GM18861 (cell line): ENCODE measurements around the gene CACNA2D1.
"Not testable (repeated sequence)": the region's sequence is repeated elsewhere in the genome, so short reads cannot be mapped to it uniquely, and the experiment has no call there.

Experiments used
- ATAC-seq: cut with Tn5 transposase; IDR thresholded peaks from one replicate; pipeline ENCODE4 v1.9.1; 2021; ENCODE audit not compliant: unreplicated experiment

CACNA2D1 gene

DNA sequence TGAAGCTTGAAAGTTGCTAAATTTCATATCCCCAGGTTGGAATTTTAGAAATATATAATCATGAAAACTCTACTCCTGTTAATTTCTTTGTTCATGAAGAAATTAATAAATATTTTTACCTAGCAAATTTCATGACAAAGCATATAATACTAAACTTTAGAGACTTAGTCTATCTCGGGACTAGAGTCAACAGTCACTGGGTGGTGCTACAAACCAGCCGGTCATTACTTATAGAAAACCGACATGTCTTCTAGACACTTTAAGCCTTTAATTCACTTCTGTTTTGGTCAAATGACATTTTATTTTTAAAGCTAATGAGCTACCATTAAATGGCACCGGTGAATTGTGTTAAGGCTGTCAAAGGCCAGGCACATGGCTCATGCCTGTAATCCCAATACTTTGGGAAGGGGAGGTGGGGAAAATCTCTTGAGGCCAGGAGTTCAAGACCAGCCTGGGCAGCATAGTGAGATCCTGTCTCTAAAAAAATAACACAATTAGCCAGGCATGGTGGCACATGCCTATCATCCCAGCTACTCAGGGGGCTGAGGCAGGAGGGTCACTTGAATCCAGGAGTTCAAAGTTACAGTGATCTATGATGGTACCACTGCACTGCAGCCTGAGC lies 270.1 kb downstream of the CACNA2D1 start:
- ATAC-seq, result no peak

DNA sequence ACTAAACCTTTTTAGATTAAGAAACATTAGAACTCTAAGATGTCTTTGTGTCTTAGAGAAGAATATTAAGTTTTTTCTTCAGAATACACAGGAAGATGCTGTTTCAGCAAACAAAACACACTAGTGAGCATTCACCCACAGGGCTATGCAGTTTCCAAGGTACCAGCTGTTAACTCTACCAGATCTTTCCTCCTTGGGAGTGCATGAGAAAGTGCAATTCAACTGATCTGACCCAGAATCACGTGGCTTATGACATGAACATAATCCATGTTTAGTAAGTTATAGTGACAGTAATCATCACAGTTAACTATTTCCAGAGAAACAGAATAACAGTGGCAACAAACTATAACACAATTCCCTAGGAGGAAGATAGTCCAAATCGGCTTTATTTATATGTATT lies 270.7 kb downstream of the CACNA2D1 start:
- ATAC-seq, result no peak

DNA sequence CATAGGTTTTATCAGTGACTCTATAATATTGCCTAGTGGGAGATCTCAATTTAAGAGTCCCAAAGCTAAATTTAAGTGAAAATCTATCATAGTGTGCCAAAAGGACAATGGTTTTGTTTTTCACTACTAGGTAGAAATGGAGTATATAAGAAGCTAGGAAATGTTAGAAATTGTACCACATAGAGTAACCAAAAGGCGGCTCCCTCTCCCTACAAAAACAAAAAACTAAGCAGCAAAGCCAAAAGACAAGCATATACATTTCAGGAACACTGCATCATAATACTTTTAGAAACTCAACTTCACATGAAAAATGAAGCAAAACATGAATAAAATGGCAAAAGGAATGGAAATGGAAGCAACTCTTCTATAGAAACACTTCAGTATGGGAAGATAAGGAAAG lies 271.6 kb downstream of the CACNA2D1 start:
- ATAC-seq, result no peak

DNA sequence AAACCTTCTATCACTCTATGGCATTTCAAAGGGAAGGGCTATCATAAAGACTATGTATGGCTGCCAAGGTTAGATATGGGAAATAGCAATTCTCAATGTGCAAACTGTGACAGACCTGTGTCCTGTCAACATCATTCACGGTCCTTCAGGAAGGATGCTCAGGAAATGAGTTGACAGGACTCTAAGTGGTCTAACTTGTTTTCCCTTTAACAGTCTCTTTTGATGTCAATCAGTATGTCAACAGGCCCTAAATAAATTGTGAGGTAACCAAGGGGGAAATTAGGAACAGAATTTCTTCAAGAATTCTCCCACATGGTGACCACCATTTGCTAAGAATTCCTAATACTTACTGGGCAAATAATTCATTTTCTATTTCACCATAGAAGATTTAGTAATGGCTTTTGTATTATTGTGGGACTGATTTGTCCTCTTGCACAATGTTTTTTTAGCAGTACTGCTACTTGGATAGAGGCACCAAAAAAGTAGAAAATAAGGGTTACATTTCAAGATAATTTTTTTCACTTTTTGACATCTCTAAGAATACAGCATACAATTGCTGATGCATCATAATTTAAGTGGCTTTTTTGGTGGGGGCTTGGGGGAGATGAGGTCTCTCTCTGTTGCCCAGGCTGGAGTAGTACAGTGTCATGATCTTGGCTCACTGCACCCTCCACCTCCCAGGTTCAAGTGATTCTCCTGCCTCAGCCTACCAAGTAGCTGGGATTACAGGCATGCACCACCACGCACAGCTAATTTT lies 275.8 kb downstream of the CACNA2D1 start:
- no peak for ATAC-seq

DNA sequence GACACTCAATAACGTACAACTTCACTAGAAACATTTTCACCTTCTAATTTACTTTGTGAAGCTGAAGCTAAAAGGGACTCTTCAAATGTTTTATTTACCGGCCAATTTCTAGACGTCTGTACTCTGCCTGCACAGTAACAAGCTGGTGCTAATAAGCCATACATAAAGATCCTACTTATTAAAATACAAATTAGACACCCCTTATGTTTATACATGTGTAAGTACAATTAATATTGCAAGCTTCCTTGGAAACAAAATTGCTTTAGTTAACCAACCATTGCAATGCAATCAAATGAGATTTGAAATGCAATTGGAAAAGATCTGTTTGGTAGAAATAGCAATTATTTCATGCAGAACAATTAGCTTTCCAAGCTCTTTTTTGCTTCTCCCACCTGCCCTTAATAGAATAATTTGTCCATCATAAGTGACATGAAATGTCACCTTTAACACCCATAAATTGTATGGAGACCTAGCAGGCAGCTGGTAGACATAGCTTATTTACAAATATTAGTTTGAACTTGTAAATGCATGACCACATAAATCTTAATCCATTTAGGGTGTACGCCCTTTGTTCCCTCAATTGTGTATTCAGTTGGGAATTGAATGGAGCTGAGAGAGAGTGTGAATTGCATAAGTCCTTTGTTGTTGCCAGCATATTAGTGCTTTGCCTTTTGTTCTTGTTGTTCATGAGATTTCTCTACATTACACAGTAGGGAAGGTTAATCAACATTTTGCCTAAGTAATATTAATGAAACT lies 277.1 kb downstream of the CACNA2D1 start:
- no peak for ATAC-seq

DNA sequence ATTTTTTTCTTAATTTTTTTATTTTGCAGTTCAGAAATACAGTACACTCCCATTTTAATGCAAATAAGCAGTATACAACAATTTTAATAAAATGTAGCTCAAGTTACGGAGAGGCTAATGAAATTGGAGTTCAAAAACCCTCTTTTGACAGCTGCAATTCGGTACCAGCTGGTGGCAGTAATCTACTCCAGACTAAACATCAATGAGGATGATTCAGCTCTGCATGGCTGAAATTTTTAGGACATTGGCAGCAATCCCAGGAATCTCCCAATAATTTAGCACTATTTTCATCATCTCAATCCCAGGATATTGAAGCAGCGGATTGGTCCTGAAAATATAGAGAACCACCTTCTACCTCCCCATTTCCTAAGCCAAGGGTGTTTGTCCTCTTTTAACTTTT lies 278.8 kb downstream of the CACNA2D1 start:
- no peak for ATAC-seq

DNA sequence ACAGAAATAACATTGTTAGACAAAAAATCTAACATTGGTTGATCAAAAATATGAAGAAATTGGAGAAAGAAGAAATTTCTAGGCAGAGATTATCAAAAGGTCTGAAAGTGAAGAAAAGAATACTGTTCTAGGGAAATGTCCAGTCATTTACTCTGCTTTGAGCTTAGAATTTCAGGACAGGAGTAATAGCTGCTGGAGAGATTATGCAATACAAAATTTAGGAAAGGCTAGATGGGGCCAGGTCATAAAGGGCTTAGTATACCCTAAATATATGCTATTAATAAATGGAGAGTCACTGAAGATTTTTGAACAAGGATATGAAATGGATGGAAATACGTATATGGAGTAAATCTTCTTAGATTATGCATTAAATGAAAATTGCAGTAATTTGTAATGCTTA lies 279.2 kb downstream of the CACNA2D1 start:
- no peak for ATAC-seq

DNA sequence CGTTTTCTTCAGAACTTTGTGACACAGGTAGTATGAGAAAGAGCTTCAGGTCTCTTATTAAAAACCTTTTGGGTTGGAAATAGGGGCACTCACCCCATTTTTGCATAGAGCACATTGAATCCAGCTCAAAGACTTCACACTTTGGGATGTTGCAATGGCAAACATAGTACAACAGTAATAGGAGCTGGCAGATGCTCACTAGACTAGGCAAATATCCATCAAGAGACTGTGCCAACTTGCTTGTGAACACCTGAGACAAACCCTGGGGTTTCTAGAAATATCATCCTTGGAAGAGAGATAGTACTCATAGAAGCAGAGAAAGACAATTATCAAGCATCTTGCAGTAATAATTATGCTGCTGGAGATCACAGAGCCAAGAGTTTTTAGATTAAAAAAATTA lies 280.0 kb downstream of the CACNA2D1 start:
- ATAC-seq, result no peak

DNA sequence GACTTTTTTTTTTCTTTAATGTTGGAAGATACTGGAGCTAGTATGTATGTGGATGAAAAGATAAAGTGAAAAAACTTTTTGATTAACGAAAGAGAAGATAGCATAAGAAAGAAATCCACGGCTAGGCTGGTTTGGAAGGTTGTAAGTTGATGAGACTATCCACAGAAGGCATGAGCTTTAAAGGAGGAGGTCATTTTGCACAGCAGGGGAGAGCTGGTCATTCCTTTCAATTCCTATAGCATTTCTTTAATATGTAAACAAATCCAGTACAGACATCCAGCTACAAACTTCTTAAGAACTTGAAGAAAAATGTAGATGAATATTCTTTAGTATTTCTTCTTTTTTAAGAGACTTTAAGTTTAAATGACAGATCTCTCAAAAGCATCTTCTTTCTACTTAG lies 281.3 kb downstream of the CACNA2D1 start:
- no peak for ATAC-seq

DNA sequence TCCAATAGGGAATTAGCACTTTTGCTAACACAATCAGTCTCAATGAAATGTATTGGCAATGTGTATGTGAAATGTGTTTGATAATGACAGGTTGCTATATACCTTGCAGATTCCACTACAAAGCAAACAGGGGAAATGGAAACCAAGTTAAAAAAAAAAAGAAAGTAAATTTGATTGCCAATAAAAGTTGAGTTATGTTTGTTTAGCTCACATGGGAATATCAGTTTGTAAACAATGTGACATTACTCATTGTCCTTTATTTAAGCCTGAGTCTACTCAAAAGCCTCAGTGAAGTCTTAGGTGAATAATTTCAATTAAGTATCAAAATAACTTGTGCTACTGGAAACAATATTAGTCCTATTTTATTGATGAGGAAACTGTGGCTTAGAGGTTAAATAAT lies 285.2 kb downstream of the CACNA2D1 start:
- ATAC-seq, result no peak

DNA sequence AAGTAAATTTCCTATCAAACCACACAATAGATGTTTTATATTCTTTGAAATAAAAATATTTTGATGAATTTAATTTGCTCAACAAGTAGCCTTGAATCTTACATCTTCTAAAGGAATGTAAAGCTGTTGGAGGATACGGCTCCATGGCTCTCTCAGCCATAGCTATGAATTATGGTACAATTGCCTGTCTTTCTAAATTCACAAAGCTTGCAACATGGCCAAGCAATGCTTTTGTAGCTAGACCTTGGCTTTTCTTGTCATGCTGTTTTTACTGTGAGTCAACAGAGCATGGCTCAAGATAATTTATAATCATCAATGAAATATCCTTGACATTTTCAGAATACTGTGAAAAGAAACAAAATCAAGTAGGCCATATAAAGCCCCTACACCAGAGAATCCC lies 286.7 kb downstream of the CACNA2D1 start:
- ATAC-seq, result no peak

DNA sequence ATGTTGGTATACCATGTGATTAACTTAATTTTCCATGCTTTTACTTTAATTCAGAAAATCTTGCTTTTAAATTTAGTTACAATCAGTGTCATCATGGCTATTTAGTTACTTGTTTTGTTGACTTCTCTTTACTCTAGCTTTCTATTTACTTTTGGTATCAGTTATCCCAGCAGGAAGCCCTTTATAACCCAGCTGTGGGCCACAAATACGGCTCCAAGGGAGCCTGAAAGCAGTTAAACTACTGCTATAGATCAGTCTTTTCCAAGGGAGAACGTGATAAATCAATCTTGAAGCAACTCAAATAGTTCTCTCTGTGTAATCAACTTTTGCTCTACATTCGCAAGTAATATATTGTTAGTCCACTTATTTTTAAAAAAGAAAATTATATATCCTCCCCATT lies 287.4 kb downstream of the CACNA2D1 start:
- ATAC-seq, result no peak

DNA sequence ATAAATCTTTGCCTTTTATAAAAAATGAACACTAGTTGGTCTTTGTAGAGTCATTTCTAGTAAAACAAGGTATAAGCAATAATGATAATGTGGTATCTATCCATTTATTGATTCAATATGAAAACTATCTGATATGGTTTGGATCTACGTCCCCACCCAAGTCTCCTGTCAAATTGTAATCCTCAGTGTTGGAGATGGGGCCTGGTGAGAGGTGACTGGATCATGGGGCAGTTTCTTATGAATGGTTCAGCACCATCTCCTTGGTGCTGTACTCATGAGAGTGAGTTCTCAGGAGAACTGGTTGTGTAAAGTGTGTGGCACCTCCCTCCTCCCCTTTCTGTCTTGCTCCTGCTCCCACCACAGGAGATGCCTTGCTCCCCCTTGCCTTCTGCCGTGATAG lies 288.8 kb downstream of the CACNA2D1 start:
- no peak for ATAC-seq

DNA sequence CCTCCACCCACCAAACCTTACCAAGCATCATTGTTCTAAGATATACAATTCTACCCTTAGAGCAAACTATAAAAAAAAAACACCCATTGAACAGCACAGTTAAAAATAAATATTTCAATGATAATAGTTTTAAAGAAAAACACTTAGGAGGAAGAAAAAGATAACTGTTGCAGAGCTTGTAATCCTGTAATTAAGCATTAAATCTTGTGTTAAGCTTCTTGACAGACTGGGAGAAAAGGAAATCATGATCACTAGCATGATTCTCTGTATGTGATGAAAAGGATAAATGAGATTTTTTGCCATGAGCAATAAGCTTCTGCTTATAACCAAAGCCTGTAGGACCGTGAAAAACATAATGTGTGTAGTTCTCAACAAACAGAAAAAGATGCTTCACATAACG lies 289.8 kb downstream of the CACNA2D1 start:
- no peak for ATAC-seq

DNA sequence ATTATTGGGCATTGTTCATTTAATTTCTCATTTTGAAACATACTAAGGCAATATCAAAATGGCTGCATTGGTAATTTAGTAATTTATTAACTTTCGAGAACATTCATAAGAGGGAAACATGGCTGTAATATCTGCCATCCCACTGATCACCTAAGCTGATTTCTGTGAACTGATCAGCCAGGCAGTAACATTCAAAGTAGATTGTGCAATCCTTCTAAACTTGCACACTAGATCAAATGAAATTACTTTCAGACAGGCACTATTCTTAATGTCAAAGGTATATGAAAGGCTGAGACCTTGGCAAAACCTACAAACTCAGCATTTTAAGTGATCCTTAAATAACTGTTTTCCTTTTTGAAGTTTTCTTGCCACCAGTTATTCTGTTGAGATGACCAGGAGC lies 290.7 kb downstream of the CACNA2D1 start:
- no peak for ATAC-seq

DNA sequence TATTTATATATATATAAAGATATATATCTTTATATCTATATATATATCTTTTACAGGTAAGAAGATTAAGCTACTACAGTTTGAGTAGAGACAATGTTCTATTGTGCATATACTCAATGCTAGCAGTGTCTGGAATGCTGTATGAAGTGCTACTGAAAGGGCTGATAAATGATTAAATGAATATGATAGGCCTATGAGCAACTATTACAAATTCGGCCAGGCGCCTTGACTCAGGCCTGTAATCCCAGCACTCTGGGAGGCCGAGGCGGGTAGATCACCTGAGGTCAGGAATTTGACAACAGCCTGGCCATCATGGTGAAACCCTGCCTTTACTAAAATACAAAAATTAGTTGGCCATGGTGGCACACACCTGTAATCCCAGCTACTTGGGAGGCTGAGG lies 297.1 kb downstream of the CACNA2D1 start:
- ATAC-seq, result no peak

DNA sequence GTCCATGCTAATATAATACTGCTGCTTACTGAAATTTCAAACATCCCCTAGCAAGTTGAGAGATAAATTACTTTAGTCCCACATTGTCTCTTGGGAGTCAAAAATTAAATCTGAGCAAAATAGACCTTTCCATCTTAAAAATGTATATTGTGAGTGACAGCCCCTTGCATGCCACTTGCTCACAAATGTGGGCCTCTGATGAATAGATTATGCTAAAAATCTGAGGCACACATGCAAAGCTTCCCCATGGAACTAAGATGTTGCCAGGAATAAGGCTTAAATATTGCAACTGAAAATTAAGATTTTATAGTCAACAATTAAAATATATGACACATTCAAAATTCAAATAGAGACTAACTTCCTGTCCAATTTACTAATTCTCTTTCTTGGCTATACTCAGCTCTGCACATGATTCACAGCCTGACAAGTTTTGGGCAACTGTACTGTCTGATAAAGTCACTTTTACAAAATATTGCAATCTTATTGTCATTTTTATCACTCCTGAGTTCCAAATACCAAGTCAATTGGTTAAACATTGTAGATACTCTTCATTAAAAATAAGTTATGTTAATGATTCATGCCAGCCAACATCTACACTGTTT lies 301.2 kb downstream of the CACNA2D1 start:
- ATAC-seq, result no peak

DNA sequence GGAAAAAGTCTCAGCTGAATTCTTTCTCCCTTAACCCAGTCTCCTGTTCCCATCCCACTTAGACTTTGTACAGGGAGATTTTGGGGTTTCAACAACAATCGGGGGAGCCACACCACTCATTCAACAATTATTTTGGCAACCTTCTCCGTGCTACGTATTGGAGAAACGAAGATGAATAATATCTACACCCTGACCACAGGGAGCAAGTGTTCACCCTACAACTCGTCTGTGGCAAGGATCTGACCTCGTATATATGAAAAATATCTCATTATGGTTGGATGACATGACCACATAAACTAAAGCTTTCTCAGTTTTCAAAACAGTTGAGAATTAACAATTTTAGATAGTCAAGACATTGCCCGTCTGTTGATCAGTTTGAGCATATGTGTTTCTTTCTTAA lies 302.1 kb downstream of the CACNA2D1 start:
- no peak for ATAC-seq

DNA sequence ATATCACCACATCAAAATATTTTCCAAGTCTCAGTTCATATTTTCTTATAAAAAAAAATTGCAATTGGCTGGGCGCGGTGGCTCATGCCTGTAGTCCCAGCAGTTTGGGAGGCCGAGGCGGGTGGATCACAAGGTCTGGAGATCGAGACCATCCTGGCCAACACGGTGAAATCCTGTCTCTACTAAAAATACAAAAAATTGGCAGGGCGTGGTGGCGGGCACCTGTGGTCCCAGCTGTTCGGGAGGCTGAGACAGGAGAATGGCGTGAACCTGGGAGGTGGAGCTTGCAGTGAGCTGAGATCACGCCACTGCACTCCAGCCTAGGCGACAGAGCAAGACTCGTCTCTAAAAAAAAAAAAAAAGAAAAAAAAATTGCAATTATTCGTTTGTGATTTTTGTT lies 303.0 kb downstream of the CACNA2D1 start:
- ATAC-seq, result not testable (repeated sequence)

DNA sequence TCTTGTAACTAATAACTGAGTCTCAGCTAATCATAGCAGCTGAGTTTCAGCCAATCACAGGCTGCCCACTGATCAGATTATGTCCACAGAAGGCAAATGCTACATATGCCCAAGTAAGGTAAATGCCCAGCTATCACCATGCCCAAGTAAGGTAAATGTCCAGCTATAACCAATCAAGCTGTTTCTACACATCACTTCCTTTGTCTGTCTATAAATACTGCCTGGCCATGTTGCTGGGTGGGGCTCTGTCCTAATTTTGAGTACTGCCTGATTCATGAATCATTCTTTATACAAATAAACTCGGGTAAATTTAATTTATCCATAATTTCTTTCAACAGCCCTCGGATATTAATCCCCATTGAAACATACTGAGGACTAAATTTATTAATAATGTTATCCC lies 312.4 kb downstream of the CACNA2D1 start:
- no peak for ATAC-seq

DNA sequence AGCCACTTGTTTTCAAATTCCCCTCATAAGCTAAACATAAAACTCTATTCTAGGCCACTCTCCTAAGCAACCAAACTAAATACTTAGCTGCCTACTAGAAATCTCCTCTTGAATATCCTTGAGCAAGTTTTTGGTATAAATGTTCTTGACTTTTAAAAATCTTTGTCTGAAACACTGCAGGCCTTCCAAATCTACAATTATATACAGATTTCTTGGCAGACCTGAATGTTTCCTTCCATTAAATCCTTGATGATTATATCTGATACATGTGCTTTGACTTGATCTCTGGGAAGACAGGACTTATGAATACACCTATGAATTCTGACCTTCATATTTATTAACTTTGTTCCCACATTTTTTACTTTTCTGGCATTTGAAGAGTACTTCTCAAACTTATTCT lies 314.5 kb downstream of the CACNA2D1 start:
- no peak for ATAC-seq

DNA sequence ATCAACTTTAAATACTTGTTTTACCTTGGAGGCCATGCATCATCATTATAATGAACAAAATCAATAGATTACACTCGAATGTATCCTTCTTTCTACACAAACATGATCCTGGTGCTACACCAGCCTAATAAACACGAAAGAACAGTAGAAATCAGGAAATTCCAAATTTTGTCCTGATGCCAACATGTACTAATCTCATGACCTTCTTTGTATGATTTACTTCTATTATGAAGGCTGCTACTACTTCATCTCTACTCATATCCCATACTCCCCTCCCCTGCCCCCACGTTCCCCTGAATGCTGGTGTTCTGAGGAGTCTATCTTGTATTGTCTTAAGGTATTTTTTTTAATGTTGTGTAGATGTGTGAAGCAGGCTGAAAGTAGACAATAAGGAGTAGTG lies 315.0 kb downstream of the CACNA2D1 start:
- no peak for ATAC-seq
